H9 (cell line): ENCODE results near the gene IFFO2. TPM values are rescaled to one million over a fixed set of nuclear protein-coding genes. Genes with fewer than 3 reads are reported as not detected.

ENCODE experiments used
- DNase-seq: peaks from one replicate; pipeline ENCODE4 v3.0.0-alpha.2; 2017
- H2AFZ ChIP-seq: one replicate; pipeline ENCODE4 v1.6.1; 2013; ENCODE audit warnings: mild to moderate bottlenecking, low read length, control low read depth, moderate library complexity
- H2AK5ac ChIP-seq: 2 replicates; pipeline ENCODE4 v1.6.1; 2013; ENCODE audit warnings: low read length, control low read depth, mixed read lengths; ENCODE audit not compliant: insufficient read length
- H2BK120ac ChIP-seq: one replicate; pipeline ENCODE4 v1.6.1; 2013; ENCODE audit warnings: low read depth, mild to moderate bottlenecking, low read length, control low read depth, inconsistent platforms; ENCODE audit not compliant: poor library complexity, severe bottlenecking
- H2BK12ac ChIP-seq: 2 replicates; pipeline ENCODE4 v1.6.1; 2013; ENCODE audit warnings: low read length, control low read depth, mixed read lengths, low read depth; ENCODE audit not compliant: insufficient read length
- H2BK15ac ChIP-seq: 2 replicates; pipeline ENCODE4 v1.6.1; 2013; ENCODE audit warnings: low read depth, low read length, control low read depth
- H2BK20ac ChIP-seq: one replicate; pipeline ENCODE4 v1.6.1; 2013; ENCODE audit warnings: low read depth, mild to moderate bottlenecking, low read length, control low read depth, inconsistent platforms; ENCODE audit not compliant: poor library complexity, severe bottlenecking
- H2BK5ac ChIP-seq: 2 replicates; pipeline ENCODE4 v1.6.1; 2013; ENCODE audit warnings: low read length, control low read depth, mixed read lengths; ENCODE audit not compliant: insufficient read length
- H3K14ac ChIP-seq: 2 replicates; pipeline ENCODE4 v1.6.1; 2013; ENCODE audit warnings: low read length, control low read depth; ENCODE audit not compliant: insufficient read depth
- H3K18ac ChIP-seq: 2 replicates; pipeline ENCODE4 v1.6.1; 2013; ENCODE audit warnings: low read depth, mild to moderate bottlenecking, mixed read lengths, low read length, control low read depth; ENCODE audit not compliant: insufficient read length
- H3K23ac ChIP-seq: 2 replicates; pipeline ENCODE4 v1.6.1; 2013; ENCODE audit warnings: low read length, control low read depth, mixed read lengths, low read depth; ENCODE audit not compliant: insufficient read length
- H3K23me2 ChIP-seq: 2 replicates; pipeline ENCODE4 v1.6.1; 2013; ENCODE audit warnings: low read depth, mild to moderate bottlenecking, mixed read lengths, low read length, control low read depth; ENCODE audit not compliant: insufficient read length, poor library complexity, severe bottlenecking
- H3K27ac ChIP-seq: 2 replicates; pipeline ENCODE4 v1.5.1; 2013; ENCODE audit warnings: low read length, control low read depth, mixed read lengths, low read depth; ENCODE audit not compliant: insufficient read length
- H3K27me3 ChIP-seq: 2 replicates; pipeline ENCODE4 v1.6.1; 2013; ENCODE audit warnings: low read length, control low read depth, inconsistent platforms; ENCODE audit not compliant: insufficient read depth
- H3K4ac ChIP-seq: 2 replicates; pipeline ENCODE4 v1.6.1; 2013; ENCODE audit warnings: low read depth, mild to moderate bottlenecking, control low read depth, inconsistent platforms, low read length, moderate library complexity
- H3K4me1 ChIP-seq: 2 replicates; pipeline ENCODE4 v1.6.1; 2013; ENCODE audit warnings: low read length, control low read depth, inconsistent platforms; ENCODE audit not compliant: insufficient read depth
- H3K4me2 ChIP-seq: 2 replicates; pipeline ENCODE4 v1.6.1; 2013; ENCODE audit warnings: low read length, control low read depth, mixed read lengths; ENCODE audit not compliant: insufficient read length, insufficient read depth
- H3K56ac ChIP-seq: 2 replicates; pipeline ENCODE4 v1.6.1; 2013; ENCODE audit warnings: low read depth, mild to moderate bottlenecking, mixed read lengths, low read length, control low read depth; ENCODE audit not compliant: insufficient read length
- H3K79me1 ChIP-seq: 2 replicates; pipeline ENCODE4 v1.6.1; 2013; ENCODE audit warnings: low read depth, mild to moderate bottlenecking, moderate library complexity, low read length, control low read depth, inconsistent platforms; ENCODE audit not compliant: insufficient read depth, poor library complexity, severe bottlenecking
- H3K79me2 ChIP-seq: 2 replicates; pipeline ENCODE4 v1.6.1; 2013; ENCODE audit warnings: low read length, control low read depth, inconsistent platforms; ENCODE audit not compliant: insufficient read depth
- H3K9ac ChIP-seq: 2 replicates; pipeline ENCODE4 v1.6.1; 2013; ENCODE audit warnings: low read length, control low read depth, mixed read lengths; ENCODE audit not compliant: insufficient read length; ENCODE audit errors: extremely low read depth
- H3K9me3 ChIP-seq: one replicate; pipeline ENCODE4 v1.6.1; 2013; ENCODE audit warnings: low read depth, low read length, inconsistent platforms; ENCODE audit not compliant: control insufficient read depth
- H3T11ph ChIP-seq: one replicate; pipeline ENCODE4 v1.6.1; 2013; ENCODE audit warnings: mild to moderate bottlenecking, low read length, control low read depth, inconsistent platforms
- H4K20me1 ChIP-seq: one replicate; pipeline ENCODE4 v1.6.1; 2013; ENCODE audit not compliant: control insufficient read depth, insufficient read length, insufficient read depth
- H4K5ac ChIP-seq: 2 replicates; pipeline ENCODE4 v1.6.1; 2013; ENCODE audit warnings: low read depth, mild to moderate bottlenecking, mixed read lengths, low read length, control low read depth; ENCODE audit not compliant: insufficient read length
- H4K8ac ChIP-seq: replicated peaks from 2 replicates; pipeline ENCODE4 v1.6.1; 2013; ENCODE audit warnings: low read length, control low read depth, mixed read lengths, low read depth; ENCODE audit not compliant: insufficient read length
- H4K91ac ChIP-seq: 2 replicates; pipeline ENCODE4 v1.6.1; 2013; ENCODE audit warnings: low read depth, mild to moderate bottlenecking, moderate library complexity, mixed read lengths, low read length, control low read depth; ENCODE audit not compliant: insufficient read length
- H3K27ac Mint-ChIP-seq, 3 experiments: 2 replicates in 2 of 3; 3 replicates in 1 of 3; pipeline ENCODE4 v1.8.0; 2020 to 2021; ENCODE audit warnings: mixed read lengths in 3 of 3, mild to moderate bottlenecking in 1 of 3, moderate library complexity in 1 of 3
- H3K27me3 Mint-ChIP-seq: 2 replicates; pipeline ENCODE4 v1.8.0; 2021; ENCODE audit warnings: low read depth, mild to moderate bottlenecking, moderate library complexity, mixed read lengths
- H3K36me3 Mint-ChIP-seq, 3 experiments: 2 replicates in 2 of 3; 3 replicates in 1 of 3; pipeline ENCODE4 v1.8.0; 2020 to 2021; ENCODE audit warnings: low read depth in 3 of 3, mixed read lengths in 3 of 3; ENCODE audit not compliant: insufficient read depth in 1 of 3
- H3K4me1 Mint-ChIP-seq, 2 experiments: 2 replicates each; pipeline ENCODE4 v1.8.0; 2020; ENCODE audit warnings: mixed read lengths in 2 of 2
- H3K4me3 Mint-ChIP-seq, 2 experiments: 2 replicates in 1 of 2; 3 replicates in 1 of 2; pipeline ENCODE4 v1.8.0; 2020 to 2021; ENCODE audit warnings: mild to moderate bottlenecking in 2 of 2, mixed read lengths in 2 of 2, moderate library complexity in 1 of 2
- H3K9me3 Mint-ChIP-seq, 2 experiments: 2 replicates in 1 of 2; 3 replicates in 1 of 2; pipeline ENCODE4 v1.8.0; 2020; ENCODE audit warnings: mild to moderate bottlenecking in 2 of 2, mixed read lengths in 2 of 2, moderate library complexity in 1 of 2
- WGBS: extraction: QIAGEN DNeasy Blood & Tissue Kit; methylation state at CpG from one replicate; pipeline ENCODE4 v1.1.7; 2013; ENCODE audit warnings: missing lambda C conversion rate, low lambda C conversion rate, mixed read lengths; ENCODE audit not compliant: insufficient read length; ENCODE audit errors: extremely low coverage; 5-methylcytosine and 5-hydroxymethylcytosine counted together
- total RNA-seq: library from RNA; stranded (reverse); gene quantifications from 2 replicates; pipeline ENCODE4 v1.2.1, GENCODE V29; 2021
- TF ChIP-seq, protein P1 (sequence below): fragments of 200-600 bp; sonication (generic); conservative IDR thresholded peaks from 3 replicates; pipeline ENCODE4 v1.8.0; 2021; ENCODE audit warnings: antibody characterized with exemption, mild to moderate bottlenecking

The IFFO2 gene
- total RNA-seq, 1 experiment from 2014 or later: 3.6 TPM

DNA sequence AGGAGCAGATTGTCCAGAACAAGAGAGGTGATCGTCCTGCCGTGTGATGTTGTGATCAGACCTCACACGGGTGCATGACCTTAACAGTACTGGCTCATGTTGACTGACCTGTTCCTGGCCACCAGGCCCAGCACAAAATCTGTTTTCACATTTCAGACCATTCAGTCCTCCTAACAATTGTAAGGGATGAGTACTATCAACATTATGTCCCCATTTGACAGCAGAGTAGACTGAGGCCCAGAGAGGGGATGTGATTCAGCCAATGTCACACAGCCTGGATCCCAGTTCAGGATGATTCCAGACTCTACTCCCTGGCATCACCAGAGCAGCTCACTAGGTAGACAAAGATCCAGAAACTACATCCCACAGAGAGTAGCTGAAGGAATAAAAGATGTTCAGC lies 89.6 kb downstream of the IFFO2 start:
- Histone ChIP-seq H3K14ac (no peak overlapping the region), H3K18ac (no peak overlapping the region), H2BK120ac (no peak overlapping the region), H3K4ac (no peak overlapping the region), H4K8ac (no peak overlapping the region), H4K5ac (no peak overlapping the region), H3K4me2 (no peak overlapping the region), H2BK20ac (no peak overlapping the region), H3K79me1 (no peaks in the 10 kb centered on the region), H3K9me3 (no peaks in the 10 kb centered on the region), H3K4me1 (no peaks in the 10 kb centered on the region), H2BK15ac (no peak overlapping the region), H3K27me3 (no peaks in the 10 kb centered on the region), H3K27ac (no peak overlapping the region), H3K79me2 (no peaks in the 10 kb centered on the region), H2AK5ac (no peak overlapping the region), H4K91ac (no peak overlapping the region), H3K9ac (no peak overlapping the region), H2BK5ac (no peak overlapping the region), H3K23me2 (no peaks in the 10 kb centered on the region), H3K56ac (no peak overlapping the region), H2BK12ac (no peak overlapping the region), H2AFZ (no peak overlapping the region), H3T11ph (no peak overlapping the region), H3K23ac (no peak overlapping the region), H4K20me1 (no peaks in the 10 kb centered on the region)
- Mint-ChIP-seq H3K36me3 (no peaks in the 10 kb centered on the region), H3K9me3 (no peaks in the 10 kb centered on the region), H3K27me3 (peaks cover 18% of the 10 kb centered on the region), H3K4me1 (peaks cover 4 to 8% of the 10 kb centered on the region in 2 experiments), H3K27ac (no peak overlapping the region), H3K4me3 (no peak overlapping the region)
- DNase-seq: no peak
- TF ChIP-seq, protein P1, sequence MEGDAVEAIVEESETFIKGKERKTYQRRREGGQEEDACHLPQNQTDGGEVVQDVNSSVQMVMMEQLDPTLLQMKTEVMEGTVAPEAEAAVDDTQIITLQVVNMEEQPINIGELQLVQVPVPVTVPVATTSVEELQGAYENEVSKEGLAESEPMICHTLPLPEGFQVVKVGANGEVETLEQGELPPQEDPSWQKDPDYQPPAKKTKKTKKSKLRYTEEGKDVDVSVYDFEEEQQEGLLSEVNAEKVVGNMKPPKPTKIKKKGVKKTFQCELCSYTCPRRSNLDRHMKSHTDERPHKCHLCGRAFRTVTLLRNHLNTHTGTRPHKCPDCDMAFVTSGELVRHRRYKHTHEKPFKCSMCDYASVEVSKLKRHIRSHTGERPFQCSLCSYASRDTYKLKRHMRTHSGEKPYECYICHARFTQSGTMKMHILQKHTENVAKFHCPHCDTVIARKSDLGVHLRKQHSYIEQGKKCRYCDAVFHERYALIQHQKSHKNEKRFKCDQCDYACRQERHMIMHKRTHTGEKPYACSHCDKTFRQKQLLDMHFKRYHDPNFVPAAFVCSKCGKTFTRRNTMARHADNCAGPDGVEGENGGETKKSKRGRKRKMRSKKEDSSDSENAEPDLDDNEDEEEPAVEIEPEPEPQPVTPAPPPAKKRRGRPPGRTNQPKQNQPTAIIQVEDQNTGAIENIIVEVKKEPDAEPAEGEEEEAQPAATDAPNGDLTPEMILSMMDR: no peak
- no CpG with 5 or more reads among the region's 3 CpGs for WGBS
